Mucosa of rectum (tissue), 2 donors: ENCODE data around the gene LAMA4.

ENCODE experiments used
- H3K27ac ChIP-seq, 2 donors: one replicate each; pipeline ENCODE4 v1.7.0; 2013; ENCODE audit warnings: inconsistent platforms in 2 of 2, low read depth in 2 of 2, low read length in 2 of 2
- H3K27me3 ChIP-seq, 2 donors: one replicate each; pipeline ENCODE4 v1.7.0; 2013; ENCODE audit warnings: low read length in 2 of 2; ENCODE audit not compliant: control insufficient read depth in 2 of 2, insufficient read depth in 2 of 2
- H3K36me3 ChIP-seq, 2 donors: one replicate each; pipeline ENCODE4 v1.7.0; 2013; ENCODE audit warnings: low read length in 2 of 2; ENCODE audit not compliant: control insufficient read depth in 2 of 2, insufficient read depth in 2 of 2
- H3K4me1 ChIP-seq, 2 donors: one replicate each; pipeline ENCODE4 v1.7.0; 2013; ENCODE audit warnings: low read length in 2 of 2, mild to moderate bottlenecking in 1 of 2; ENCODE audit not compliant: control insufficient read depth in 2 of 2, insufficient read depth in 2 of 2
- H3K4me3 ChIP-seq, 2 donors: one replicate each; pipeline ENCODE4 v1.7.0; 2013; ENCODE audit warnings: low read length in 2 of 2
- H3K9ac ChIP-seq, 2 donors: one replicate each; pipeline ENCODE4 v1.7.0; 2013; ENCODE audit warnings: low read length in 2 of 2, low read depth in 1 of 2, mild to moderate bottlenecking in 1 of 2
- H3K9me3 ChIP-seq, 2 donors: one replicate each; pipeline ENCODE4 v1.7.0; 2013; ENCODE audit warnings: low read length in 2 of 2; ENCODE audit not compliant: control insufficient read depth in 2 of 2
- donor health status: healthy.
- donor health status: Normal muscosa, but diverticular disease.

The LAMA4 gene

GRCh38 chr6:112191509-112192020, 62.8 kb downstream of the LAMA4 start:
- Histone ChIP-seq H3K27me3 (no peaks in the 10 kb centered on the region), H3K4me3 (no peak overlapping the region), H3K27ac (no peak overlapping the region), H3K9ac (no peak overlapping the region), H3K36me3 (no peaks in the 10 kb centered on the region), H3K9me3 (no peaks in the 10 kb centered on the region), H3K4me1 (no peaks in the 10 kb centered on the region)

DNA sequence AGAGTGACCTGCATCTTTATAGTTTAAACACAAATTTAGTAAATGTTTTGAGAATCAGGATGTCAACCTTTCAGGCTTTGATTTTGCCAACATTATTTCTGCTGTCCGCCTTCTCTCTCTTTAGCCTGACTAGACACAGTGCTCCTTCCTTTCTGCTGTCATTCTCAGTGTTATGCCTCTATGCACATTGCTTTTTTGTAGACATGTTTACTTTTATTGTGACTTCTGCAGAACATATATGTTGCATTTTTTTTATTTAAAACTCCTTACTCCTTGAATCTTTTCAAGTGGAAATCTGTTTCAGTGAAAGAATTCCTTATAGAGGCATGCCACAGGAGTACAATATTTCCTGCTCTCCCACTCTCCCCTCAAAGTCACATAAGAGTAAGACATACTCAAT, 64.2 kb downstream of the LAMA4 start:
- Histone ChIP-seq H3K4me1 (no peaks in the 10 kb centered on the region), H3K27ac (no peak overlapping the region), H3K9me3 (no peaks in the 10 kb centered on the region), H3K27me3 (no peaks in the 10 kb centered on the region), H3K9ac (no peak overlapping the region), H3K36me3 (no peaks in the 10 kb centered on the region), H3K4me3 (no peak overlapping the region)

DNA sequence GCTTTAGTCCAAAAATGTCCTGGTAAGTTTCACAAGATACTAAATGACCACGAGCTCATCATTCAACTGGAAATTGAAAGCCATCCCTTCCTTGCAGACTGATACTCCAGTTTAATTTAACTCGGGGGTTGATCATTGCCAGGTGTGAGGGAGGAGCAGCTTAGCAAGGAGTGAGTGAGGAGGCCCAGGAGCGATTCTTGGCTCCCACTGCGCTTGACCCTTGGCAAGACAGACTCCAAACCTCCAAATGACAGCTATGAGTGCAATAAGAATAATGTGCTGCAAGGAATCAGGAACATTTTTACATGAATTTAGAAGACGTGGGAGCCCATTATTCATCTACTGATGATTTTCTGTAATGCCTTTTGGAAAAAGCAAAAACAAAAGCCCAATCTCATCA, 64.9 kb downstream of the LAMA4 start:
- Histone ChIP-seq H3K4me1 (no peaks in the 10 kb centered on the region), H3K4me3 (no peak overlapping the region), H3K9me3 (no peaks in the 10 kb centered on the region), H3K27ac (no peak overlapping the region), H3K27me3 (no peaks in the 10 kb centered on the region), H3K36me3 (no peaks in the 10 kb centered on the region), H3K9ac (no peak overlapping the region)

DNA sequence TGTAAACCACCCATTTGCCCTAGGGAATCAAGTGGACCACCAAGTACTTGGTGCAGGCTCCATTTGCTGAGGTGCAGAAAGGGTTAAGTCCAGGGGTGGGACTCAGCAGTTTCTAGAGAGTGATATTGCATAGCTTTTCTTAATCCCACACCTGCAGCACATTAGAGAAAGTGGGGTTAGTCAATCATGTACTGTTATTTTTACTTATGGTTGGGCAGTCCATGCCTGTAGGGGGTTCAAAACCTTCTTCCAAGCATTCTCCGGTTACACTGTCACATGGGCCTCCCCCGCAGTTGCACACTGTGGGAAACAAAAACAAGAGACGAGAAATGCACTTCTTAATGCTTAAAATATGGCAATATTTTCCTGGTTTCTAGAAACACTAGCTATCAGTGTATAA, 65.5 kb downstream of the LAMA4 start:
- H3K9ac ChIP-seq: no peak overlapping the region
- H3K9me3 ChIP-seq: no peaks in the 10 kb centered on the region
- H3K27ac ChIP-seq: no peak overlapping the region
- H3K4me3 ChIP-seq: no peak overlapping the region
- H3K27me3 ChIP-seq: no peaks in the 10 kb centered on the region
- H3K4me1 ChIP-seq: no peaks in the 10 kb centered on the region
- H3K36me3 ChIP-seq: no peaks in the 10 kb centered on the region

DNA sequence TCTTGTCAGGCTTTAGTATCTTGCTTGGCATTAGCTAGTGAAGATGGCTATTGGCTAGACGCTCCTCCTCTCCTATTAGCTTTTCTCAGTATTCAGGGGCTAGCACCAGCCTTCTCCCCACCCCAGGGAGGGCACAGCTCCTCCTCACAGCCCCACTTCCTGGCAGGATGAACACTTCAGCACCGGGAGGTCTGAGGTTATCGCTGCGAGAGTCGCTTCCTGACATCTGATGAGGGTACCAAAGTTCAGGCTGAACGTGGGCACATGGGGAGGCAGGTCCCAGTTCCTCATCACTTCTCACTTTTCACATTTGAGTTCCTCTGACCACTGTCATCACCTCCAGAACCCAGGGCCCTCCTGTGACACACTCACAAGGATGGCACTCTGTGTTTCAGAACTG, 66.6 kb downstream of the LAMA4 start:
- no peaks in the 10 kb centered on the region for H3K36me3 ChIP-seq
- H3K9ac ChIP-seq: no peak overlapping the region
- no peak overlapping the region for H3K4me3 ChIP-seq
- H3K4me1 ChIP-seq: no peaks in the 10 kb centered on the region
- H3K27ac ChIP-seq: no peak overlapping the region
- H3K9me3 ChIP-seq: no peaks in the 10 kb centered on the region
- no peaks in the 10 kb centered on the region for H3K27me3 ChIP-seq

DNA sequence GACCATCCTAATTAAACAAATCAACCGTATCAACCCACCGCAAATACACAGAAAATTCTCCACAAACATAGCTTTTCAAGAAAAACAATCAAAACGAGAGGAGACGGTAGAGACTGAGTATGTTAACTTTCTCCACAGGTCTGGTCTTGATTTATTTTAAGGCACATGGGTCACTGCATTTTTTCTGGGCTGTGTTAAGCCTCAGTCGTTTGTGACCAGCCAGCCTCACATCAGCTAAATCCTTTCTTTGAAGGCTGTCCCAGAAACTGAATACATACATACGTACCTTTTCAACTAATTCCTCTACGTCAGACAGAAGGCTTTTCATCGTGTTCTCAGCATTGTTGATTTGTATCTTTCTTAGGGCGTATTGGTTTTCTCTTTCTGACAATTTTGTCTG, 69.4 kb downstream of the LAMA4 start:
- Histone ChIP-seq H3K9me3 (no peaks in the 10 kb centered on the region), H3K4me1 (no peaks in the 10 kb centered on the region), H3K36me3 (no peaks in the 10 kb centered on the region), H3K9ac (no peak overlapping the region), H3K27me3 (no peaks in the 10 kb centered on the region), H3K27ac (no peak overlapping the region), H3K4me3 (no peak overlapping the region)

DNA sequence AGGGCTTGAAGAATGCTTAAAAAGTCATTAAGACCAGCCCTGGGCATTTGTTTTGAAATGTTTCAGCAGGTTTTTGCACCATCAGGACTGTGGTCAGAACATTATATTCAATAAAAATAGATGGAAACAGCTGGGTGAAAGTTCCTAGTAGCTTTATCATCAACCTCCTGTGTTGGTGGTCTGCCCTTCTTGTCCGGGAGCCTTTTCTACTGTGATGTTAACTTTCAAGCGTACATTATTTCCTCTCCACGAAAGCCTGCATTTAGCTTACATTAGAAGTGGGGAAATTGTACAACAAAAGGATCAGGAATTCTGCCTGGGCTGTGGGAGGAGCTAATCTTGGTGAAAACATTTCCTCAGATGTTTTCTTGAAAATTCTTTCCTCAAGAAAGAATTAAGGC, 71.1 kb downstream of the LAMA4 start:
- Histone ChIP-seq H3K27ac (no peak overlapping the region), H3K9ac (no peak overlapping the region), H3K4me3 (no peak overlapping the region), H3K27me3 (peaks cover 0 to 3% of the 10 kb centered on the region in 2 donors), H3K36me3 (no peaks in the 10 kb centered on the region), H3K4me1 (no peaks in the 10 kb centered on the region), H3K9me3 (no peaks in the 10 kb centered on the region)

DNA sequence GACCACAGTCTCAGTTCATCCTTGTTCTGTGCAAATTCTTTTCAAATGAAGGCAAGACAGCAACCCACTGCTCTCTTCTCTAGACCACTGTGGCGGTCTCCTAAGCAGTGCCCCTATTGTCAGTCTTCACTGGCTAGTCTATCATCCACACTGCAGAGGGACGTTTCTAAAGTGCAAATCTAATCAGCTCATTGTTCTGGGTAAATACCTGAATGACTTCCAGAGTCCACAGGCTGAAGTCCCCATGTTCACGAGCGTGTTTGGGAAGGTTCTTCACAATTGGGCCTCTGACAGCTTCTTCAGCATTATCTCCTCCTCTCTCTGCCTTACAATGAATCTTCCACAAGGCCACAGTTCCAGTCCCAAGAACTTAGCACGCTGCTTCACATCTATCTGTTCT, 73.2 kb downstream of the LAMA4 start:
- Histone ChIP-seq H3K4me1 (no peaks in the 10 kb centered on the region), H3K36me3 (no peaks in the 10 kb centered on the region), H3K9ac (no peak overlapping the region), H3K27ac (no peak overlapping the region), H3K27me3 (peaks cover 0 to 3% of the 10 kb centered on the region in 2 donors), H3K9me3 (no peaks in the 10 kb centered on the region), H3K4me3 (no peak overlapping the region)

DNA sequence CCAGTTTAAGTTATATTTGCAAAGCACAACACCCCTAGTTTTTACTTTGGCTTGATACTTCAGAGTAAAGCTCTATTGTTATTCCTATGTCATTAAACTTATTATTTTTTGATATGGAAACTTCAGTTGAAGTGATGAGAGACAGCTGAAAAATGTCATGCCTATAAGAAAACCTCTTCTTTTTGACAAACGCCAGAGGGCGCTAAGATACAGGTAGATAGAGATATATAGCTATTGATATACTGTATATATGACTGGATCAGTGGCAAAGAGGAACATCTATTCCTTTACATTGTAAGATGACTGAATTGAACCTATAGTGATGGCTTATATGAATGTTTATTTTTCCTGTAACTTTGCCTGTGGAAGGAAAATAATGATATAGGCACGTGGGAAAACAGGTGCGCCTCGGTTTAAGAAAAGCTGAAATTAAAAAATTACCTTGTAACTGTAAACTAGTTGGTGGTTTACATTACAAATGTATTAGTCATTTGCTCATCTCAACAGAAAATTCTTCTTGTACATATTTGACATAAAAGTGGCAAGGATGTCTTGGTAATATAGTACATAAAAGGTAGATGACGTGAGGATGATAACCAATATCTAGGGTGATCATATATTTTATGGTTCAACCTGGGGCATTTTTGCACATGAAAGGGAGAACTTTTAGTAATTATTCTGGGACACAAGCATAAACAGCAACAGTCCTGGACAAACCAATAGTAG, 74.1 kb downstream of the LAMA4 start:
- Histone ChIP-seq H3K27me3 (peaks cover 0 to 3% of the 10 kb centered on the region in 2 donors), H3K36me3 (no peaks in the 10 kb centered on the region), H3K4me3 (no peak overlapping the region), H3K9me3 (no peaks in the 10 kb centered on the region), H3K4me1 (no peaks in the 10 kb centered on the region), H3K27ac (no peak overlapping the region), H3K9ac (no peak overlapping the region)

DNA sequence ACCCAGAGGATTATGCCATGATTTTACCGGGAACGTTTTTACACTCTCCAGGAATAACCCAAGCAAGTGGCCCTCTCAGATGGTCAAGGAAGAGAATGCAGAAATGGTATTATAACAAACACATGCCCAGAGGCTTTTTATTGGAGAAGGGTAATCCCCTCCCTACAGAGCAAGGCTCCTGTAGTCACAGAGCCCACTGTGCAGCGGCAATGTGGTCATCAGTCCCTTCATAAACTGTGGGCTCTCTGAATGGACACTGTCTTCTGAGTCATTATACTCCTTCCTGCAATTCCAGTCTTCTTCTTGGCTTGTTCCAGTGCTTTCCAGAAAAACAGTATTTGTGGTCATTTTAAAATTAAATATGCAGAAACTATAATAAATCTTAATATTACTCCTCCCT, 74.7 kb downstream of the LAMA4 start:
- Histone ChIP-seq H3K9ac (no peak overlapping the region), H3K4me1 (no peaks in the 10 kb centered on the region), H3K36me3 (no peaks in the 10 kb centered on the region), H3K9me3 (no peaks in the 10 kb centered on the region), H3K27ac (peak overlapping the region in 1 of 2 donors; percentile 14), H3K4me3 (no peak overlapping the region), H3K27me3 (peaks cover 0 to 3% of the 10 kb centered on the region in 2 donors)
